ENCODE measurements around the gene PEA15.

DNA sequence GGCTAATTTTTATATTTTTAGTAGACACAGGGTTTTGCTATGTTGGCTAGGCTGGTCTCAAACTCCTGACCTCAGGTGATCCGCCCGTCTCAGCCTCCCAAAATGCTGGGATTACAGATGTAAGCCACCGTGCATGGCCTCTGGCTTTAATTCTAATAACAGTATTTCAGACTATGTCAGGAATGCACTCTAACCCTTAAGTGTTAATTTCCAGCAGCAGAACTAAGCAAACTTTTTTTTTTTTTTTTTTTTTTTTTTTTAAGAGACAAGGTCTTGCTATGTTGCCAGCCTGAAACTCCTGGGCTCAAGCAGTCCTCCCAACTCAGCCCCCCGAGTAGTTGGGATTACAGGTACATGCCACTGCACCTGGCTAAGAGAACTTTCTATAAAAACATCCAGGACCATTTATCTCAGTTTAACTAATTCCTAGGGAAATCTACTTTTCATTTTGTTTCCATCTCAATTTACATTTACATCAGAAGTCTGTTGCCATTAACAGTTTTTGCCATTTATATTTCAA is 50.7 kb downstream of the PEA15 start:
- TF ChIP-seq, protein P1, sequence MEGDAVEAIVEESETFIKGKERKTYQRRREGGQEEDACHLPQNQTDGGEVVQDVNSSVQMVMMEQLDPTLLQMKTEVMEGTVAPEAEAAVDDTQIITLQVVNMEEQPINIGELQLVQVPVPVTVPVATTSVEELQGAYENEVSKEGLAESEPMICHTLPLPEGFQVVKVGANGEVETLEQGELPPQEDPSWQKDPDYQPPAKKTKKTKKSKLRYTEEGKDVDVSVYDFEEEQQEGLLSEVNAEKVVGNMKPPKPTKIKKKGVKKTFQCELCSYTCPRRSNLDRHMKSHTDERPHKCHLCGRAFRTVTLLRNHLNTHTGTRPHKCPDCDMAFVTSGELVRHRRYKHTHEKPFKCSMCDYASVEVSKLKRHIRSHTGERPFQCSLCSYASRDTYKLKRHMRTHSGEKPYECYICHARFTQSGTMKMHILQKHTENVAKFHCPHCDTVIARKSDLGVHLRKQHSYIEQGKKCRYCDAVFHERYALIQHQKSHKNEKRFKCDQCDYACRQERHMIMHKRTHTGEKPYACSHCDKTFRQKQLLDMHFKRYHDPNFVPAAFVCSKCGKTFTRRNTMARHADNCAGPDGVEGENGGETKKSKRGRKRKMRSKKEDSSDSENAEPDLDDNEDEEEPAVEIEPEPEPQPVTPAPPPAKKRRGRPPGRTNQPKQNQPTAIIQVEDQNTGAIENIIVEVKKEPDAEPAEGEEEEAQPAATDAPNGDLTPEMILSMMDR (IDR thresholded peaks at IDR 0.05), result no peak
- TF ChIP-seq EZH2 (IDR thresholded peaks at IDR 0.05), result no peak
